GM20000 (cell line): ENCODE results near the gene PELO.
A peak's percentile ranks its signal among the peaks of the same experiment; 100 is the strongest.

Source experiments
- DNase-seq: peaks from one replicate; pipeline ENCODE4 v3.0.0; 2012; ENCODE audit warnings: low spot score
- TF ChIP-seq, protein P1 (sequence below): IDR thresholded peaks from 2 replicates; pipeline ENCODE4 v1.5.1; 2012; ENCODE audit warnings: mild to moderate bottlenecking, control low read depth; ENCODE audit errors: extremely low read depth, missing control alignments

Gene PELO

DNA sequence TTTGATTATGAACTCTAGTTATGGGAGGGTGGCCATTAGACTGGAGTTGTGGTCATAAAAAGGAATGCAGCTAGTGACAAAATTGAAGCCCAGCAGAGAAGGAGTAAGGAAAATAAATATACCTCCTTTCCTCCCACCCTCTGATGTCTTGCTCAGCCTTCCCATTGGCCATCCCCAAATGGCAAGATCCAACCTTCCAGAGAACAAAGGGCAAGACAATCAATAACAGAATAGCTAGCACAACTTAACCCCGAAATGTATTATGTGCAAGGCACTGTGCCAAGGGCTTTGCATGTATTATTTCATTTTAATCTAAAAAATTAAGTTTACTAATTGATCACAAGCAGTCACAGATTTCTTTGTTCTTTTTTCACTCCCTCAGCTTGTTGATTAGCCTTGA, 3.6 kb downstream of the PELO start:
- TF ChIP-seq, protein P1, sequence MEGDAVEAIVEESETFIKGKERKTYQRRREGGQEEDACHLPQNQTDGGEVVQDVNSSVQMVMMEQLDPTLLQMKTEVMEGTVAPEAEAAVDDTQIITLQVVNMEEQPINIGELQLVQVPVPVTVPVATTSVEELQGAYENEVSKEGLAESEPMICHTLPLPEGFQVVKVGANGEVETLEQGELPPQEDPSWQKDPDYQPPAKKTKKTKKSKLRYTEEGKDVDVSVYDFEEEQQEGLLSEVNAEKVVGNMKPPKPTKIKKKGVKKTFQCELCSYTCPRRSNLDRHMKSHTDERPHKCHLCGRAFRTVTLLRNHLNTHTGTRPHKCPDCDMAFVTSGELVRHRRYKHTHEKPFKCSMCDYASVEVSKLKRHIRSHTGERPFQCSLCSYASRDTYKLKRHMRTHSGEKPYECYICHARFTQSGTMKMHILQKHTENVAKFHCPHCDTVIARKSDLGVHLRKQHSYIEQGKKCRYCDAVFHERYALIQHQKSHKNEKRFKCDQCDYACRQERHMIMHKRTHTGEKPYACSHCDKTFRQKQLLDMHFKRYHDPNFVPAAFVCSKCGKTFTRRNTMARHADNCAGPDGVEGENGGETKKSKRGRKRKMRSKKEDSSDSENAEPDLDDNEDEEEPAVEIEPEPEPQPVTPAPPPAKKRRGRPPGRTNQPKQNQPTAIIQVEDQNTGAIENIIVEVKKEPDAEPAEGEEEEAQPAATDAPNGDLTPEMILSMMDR, result no peak
- no peak for DNase-seq

- DNase-seq, result no peak
- TF ChIP-seq, protein P1, result no peak
These were observed 6.8 kb downstream of the PELO start for GRCh38 chr5:52794519-52794918.

GRCh38 chr5:52796031-52796430, 8.3 kb downstream of the PELO start:
- TF ChIP-seq, protein P1, result no peak

GRCh38 chr5:52796516-52797103, 8.9 kb downstream of the PELO start:
- DNase-seq, result no peak
- TF ChIP-seq, protein P1, result no peak

More at GRCh38 chr5:52796031-52796430, 8.3 kb downstream of the PELO start:
- DNase-seq, result no peak

DNA sequence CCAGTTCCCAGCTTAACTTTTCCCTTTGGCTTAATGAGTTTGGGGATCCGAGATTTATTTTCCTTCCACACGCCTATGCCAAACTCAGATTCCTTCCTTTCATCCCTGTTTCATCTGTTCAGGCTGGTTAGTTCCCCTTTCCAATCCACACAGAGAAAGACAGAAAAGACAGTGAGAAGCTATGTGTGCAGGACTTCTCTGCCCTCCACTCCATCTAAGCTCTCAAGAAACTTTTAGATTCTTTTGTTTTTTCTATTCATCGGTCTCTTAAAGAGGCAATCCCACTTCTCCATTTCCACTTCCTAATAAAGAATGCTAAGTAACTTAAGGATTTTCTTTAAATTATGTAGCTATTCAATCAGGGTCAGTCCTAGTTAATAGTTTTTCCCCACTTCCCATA, 11.2 kb downstream of the PELO start:
- TF ChIP-seq, protein P1, result no peak
- DNase-seq, result no peak

DNA sequence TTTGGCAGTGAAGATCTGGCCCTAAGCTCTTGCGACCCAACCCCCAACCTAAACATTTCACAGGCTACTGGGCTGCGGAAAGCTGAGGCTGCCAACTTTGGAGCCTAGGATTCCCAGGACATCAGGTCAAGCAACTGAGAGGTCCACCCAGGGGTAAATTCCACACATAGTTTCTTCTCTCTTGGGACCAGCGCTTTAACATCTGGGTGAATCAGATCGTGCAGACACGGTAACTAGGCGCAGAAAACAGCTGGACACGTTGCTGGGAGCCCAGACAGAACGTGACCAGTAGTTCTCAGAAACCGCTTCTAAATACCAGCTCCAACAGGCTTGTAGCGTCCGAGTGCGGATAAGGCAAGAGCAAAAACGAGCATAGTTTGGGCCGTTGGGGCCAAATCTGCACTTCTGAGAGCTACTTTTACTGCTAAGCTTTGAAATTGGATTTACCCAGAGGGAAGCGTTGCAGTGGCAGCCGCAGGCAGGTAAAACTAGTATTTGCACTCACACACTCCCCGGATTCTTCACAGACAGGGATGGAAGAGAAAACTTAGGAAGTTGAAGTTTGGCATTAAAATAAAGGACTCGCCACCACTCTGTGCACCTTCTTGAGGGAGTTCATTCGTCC, 11.8 kb downstream of the PELO start:
- DNase-seq, result peak; percentile 19
- TF ChIP-seq, protein P1, result no peak

GRCh38 chr5:52799983-52800393, 12.3 kb downstream of the PELO start:
- DNase-seq, result peak; percentile 90
- TF ChIP-seq, protein P1, result no peak
